HG03159 (cell line): ENCODE measurements around the gene TECTA.
"Not testable (repeated sequence)": the region's sequence is repeated elsewhere in the genome, so short reads cannot be mapped to it uniquely, and the experiment has no call there.

ENCODE experiments used
- ATAC-seq: cut with Tn5 transposase; IDR thresholded peaks from one replicate; pipeline ENCODE4 v1.9.1; 2021; ENCODE audit warnings: mild to moderate bottlenecking, moderate library complexity; ENCODE audit not compliant: unreplicated experiment

Gene TECTA

GRCh38 chr11:121228851-121229250 lies 127.8 kb downstream of the TECTA start:
- ATAC-seq: no peak

- no peak for ATAC-seq
Measured at GRCh38 chr11:121229495-121230215, 128.6 kb downstream of the TECTA start.

- ATAC-seq: no peak
Measured at GRCh38 chr11:121231576-121232278, 130.7 kb downstream of the TECTA start.

DNA sequence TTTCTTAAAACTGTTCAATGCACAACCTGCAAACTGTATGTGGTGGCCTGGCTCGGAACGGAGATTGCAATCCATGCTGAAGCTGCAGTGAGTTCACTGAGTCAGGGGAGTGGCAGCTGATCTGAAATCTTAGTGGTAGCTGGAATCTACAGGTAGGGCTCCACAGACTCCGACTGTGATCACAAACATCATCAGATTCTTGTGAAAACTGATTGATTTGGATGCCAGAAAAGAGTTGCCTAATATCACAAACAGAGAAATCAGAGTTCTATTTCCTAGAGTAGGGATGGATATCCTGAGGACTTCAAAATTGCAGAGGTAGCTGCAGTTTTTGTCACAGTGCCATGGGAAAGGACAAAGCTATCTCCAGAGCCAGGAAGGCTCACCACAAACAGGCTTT lies 134.0 kb downstream of the TECTA start:
- no peak for ATAC-seq

GRCh38 chr11:121236115-121237001 lies 135.3 kb downstream of the TECTA start:
- peak; percentile 73 for ATAC-seq

DNA sequence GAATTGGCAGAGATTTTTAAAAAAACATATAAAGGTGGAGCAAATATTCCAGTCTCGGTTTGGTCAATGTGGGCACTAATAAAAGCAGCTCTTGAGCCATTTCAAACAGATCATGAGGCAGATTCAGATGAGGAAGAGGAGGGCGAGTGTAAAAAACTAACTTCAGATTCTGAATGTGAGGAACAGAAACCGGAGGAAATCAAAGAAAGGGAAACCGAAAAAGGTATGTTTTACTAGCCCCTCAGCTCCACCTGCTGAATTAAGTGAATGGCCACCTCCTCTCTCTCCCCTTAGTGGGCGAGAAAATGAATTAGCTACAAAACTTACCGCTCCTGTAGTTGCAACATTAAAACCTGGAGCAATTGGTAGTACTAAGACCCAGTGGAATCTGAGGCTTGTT lies 136.2 kb downstream of the TECTA start:
- not testable (repeated sequence) for ATAC-seq

DNA sequence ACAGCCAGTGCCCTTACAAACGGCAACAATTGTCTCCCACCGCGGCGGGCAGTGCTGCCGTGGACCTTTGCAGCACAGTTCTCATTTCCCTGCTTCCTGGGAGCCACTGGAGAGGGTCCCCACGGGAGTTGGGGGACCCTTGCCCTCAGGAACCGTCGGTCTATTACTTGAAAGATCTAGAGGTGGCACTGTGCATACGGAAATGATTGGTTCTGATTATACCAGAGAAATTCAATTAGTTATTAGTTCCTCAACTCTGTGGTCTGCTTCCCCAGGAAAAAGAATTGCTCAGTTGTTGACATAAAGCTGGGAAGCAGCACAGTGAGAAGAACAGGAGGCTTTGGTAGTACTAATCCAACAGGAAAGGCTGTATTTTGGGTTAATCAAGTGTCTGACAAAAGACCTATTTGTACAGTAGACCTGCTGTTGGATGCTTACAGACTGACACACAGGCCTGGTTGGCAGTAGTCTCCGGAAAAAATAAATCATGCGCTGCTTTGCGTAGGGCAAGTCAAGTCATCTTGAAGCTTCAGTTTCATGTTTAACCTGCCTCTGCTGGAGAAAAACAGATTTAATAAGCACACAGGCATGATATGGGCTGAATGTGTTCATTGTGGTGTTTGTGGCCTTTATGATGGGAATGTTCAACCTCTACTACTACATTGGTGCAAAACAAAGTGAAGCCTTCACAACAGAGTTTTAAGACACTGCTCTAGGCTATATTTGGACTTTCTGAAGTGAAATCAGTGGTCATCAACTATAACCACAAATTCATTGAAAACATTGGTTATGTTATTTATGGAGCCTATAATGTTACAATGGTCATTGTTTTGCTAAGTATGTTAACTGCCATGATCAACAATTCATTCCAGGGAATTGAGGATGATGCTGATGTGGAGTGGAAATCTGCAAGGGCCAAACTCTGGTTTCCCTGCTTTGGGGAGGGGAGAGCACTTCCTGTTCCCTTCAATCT lies 136.9 kb downstream of the TECTA start:
- ATAC-seq: no peak

- ATAC-seq: no peak
Measured at GRCh38 chr11:121238956-121239355, 137.9 kb downstream of the TECTA start.

GRCh38 chr11:121240001-121240400 lies 139.0 kb downstream of the TECTA start:
- not testable (repeated sequence) for ATAC-seq

GRCh38 chr11:121240650-121241303 lies 139.7 kb downstream of the TECTA start:
- ATAC-seq: no peak
